H1 (cell line): Measurements from ENCODE around the gene COPS9. TPM values are rescaled to one million over a fixed set of nuclear protein-coding genes. Genes with fewer than 3 reads are reported as not detected.

Experiments used
- CTCF ChIA-PET: fragments of 300-600 bp; sonication (Branson Sonifier 250); formaldehyde crosslinking; loops from one replicate; lab custom pipeline; 2021; ENCODE audit not compliant: partially characterized antibody; lab: Charles Lee
- POLR2A ChIA-PET: fragments of 300-600 bp; sonication (Branson Sonifier 250); formaldehyde crosslinking; loops from one replicate; lab custom pipeline; 2021; ENCODE audit warnings: inconsistent platforms; ENCODE audit not compliant: partially characterized antibody; lab: Charles Lee
- DNase-seq, 2 experiments: peaks; one replicate each; pipeline versions ENCODE4 v3.0.0 to v3.0.0-alpha.2; 2010 to 2022; ENCODE audit warnings: low spot score in 2 of 2, low read depth in 1 of 2, mixed read lengths in 1 of 2
- FAIRE-seq: peaks from 2 replicates; lab custom pipeline; 2011; peaks lifted over from hg19 to GRCh38; lab: Jason Lieb, UNC
- H2AFZ ChIP-seq: 2 replicates; pipeline ENCODE4 v1.8.1; 2012; ENCODE audit warnings: low read length, inconsistent platforms
- H2AK5ac ChIP-seq: 2 replicates; pipeline ENCODE4 v1.6.1; 2013; ENCODE audit warnings: low read depth, low read length
- H2BK120ac ChIP-seq: replicated peaks from 2 replicates; pipeline ENCODE3; 2013; ENCODE audit warnings: low read depth, low read length, inconsistent platforms
- H2BK12ac ChIP-seq: 2 replicates; pipeline ENCODE4 v1.6.1; 2013; ENCODE audit warnings: low read depth, low read length
- H2BK15ac ChIP-seq: 2 replicates; pipeline ENCODE4 v1.6.1; 2013; ENCODE audit warnings: low read length
- H2BK20ac ChIP-seq: 2 replicates; pipeline ENCODE4 v1.6.1; 2013; ENCODE audit warnings: low read length
- H2BK5ac ChIP-seq: 2 replicates; pipeline ENCODE4 v1.6.1; 2013; ENCODE audit warnings: low read depth, low read length
- H3K14ac ChIP-seq: 2 replicates; pipeline ENCODE4 v1.6.1; 2013; ENCODE audit warnings: inconsistent platforms; ENCODE audit not compliant: insufficient read length
- H3K18ac ChIP-seq: 2 replicates; pipeline ENCODE4 v1.6.1; 2013; ENCODE audit warnings: low read length; ENCODE audit errors: extremely low read depth
- H3K23ac ChIP-seq: 2 replicates; pipeline ENCODE4 v1.6.1; 2013; ENCODE audit warnings: inconsistent platforms; ENCODE audit not compliant: insufficient read length
- H3K23me2 ChIP-seq: 2 replicates; pipeline ENCODE4 v1.6.1; 2013; ENCODE audit warnings: low read depth, low read length
- H3K27ac ChIP-seq: 2 replicates; pipeline ENCODE4 v1.6.1; 2011; ENCODE audit warnings: low read depth, low read length, inconsistent platforms
- H3K27me3 ChIP-seq, 4 experiments: replicated peaks in 1 of 4; 1 replicate in 1 of 4; 2 replicates in 3 of 4; pipeline versions ENCODE4 v1.6.1 to v1.8.1; 2011 to 2013; ENCODE audit warnings: low read length in 3 of 4, mild to moderate bottlenecking in 3 of 4, inconsistent platforms in 2 of 4, mixed read lengths in 2 of 4, moderate library complexity in 1 of 4; ENCODE audit not compliant: control insufficient read depth in 3 of 4, insufficient read depth in 3 of 4; ENCODE audit errors: extremely low read depth in 1 of 4
- H3K36me3 ChIP-seq, 4 experiments: 2 replicates each; pipeline versions ENCODE4 v1.6.1 to v1.8.1; 2011 to 2013; ENCODE audit warnings: mild to moderate bottlenecking in 4 of 4, low read length in 3 of 4, moderate library complexity in 2 of 4, control low read depth in 1 of 4, inconsistent platforms in 1 of 4; ENCODE audit not compliant: insufficient read depth in 4 of 4, control insufficient read depth in 2 of 4
- H3K4ac ChIP-seq: replicated peaks from 2 replicates; pipeline ENCODE3; 2013; ENCODE audit warnings: low read length, low read depth, mixed read lengths, inconsistent platforms; ENCODE audit not compliant: insufficient read length
- H3K4me1 ChIP-seq, 4 experiments: replicated peaks in 1 of 4; 1 replicate in 1 of 4; 2 replicates in 3 of 4; pipeline versions ENCODE4 v1.6.1 to v1.8.1; 2011 to 2013; ENCODE audit warnings: low read length in 3 of 4, inconsistent platforms in 2 of 4, mixed read lengths in 1 of 4; ENCODE audit not compliant: insufficient read depth in 4 of 4, control insufficient read depth in 3 of 4
- H3K4me2 ChIP-seq, 2 experiments: 2 replicates each; pipeline versions ENCODE4 v1.6.1 to v1.8.1; 2011 to 2013; ENCODE audit warnings: low read depth in 2 of 2, low read length in 2 of 2, control low read depth in 1 of 2, inconsistent platforms in 1 of 2, mild to moderate bottlenecking in 1 of 2; ENCODE audit not compliant: insufficient read depth in 1 of 2
- H3K4me3 ChIP-seq, 4 experiments: fragments of 200-600, 300-600 bp in 1 of 4; sonication (generic), shearing (Covaris generic), sonication (Bioruptor Twin) in 1 of 4; 2 replicates each; pipeline versions ENCODE4 v1.5.1 to v1.8.1; 2011 to 2016; ENCODE audit warnings: low read length in 4 of 4, low read depth in 3 of 4, control low read depth in 2 of 4, inconsistent platforms in 2 of 4, mild to moderate bottlenecking in 2 of 4, mixed read lengths in 1 of 4, moderate library complexity in 1 of 4; ENCODE audit not compliant: insufficient read depth in 2 of 4; ENCODE audit errors: extremely low read depth in 1 of 4
- H3K56ac ChIP-seq: replicated peaks from 2 replicates; pipeline ENCODE3; 2013; ENCODE audit warnings: low read depth, mild to moderate bottlenecking, mixed read lengths, low read length, inconsistent platforms; ENCODE audit not compliant: insufficient read length
- H3K79me1 ChIP-seq: 2 replicates; pipeline ENCODE4 v1.6.1; 2013; ENCODE audit warnings: low read depth, low read length, control low read depth
- H3K79me2 ChIP-seq, 2 experiments: 2 replicates each; pipeline versions ENCODE4 v1.6.1 to v1.8.1; 2012 to 2013; ENCODE audit warnings: low read length in 2 of 2, mild to moderate bottlenecking in 2 of 2, inconsistent platforms in 1 of 2; ENCODE audit not compliant: insufficient read depth in 2 of 2, control insufficient read depth in 1 of 2
- H3K9ac ChIP-seq, 4 experiments: replicated peaks in 1 of 4; 1 replicate in 1 of 4; 2 replicates in 3 of 4; pipeline versions ENCODE4 v1.6.1 to v1.8.1; 2011 to 2013; ENCODE audit warnings: low read depth in 3 of 4, low read length in 3 of 4, control low read depth in 2 of 4, mild to moderate bottlenecking in 2 of 4, moderate library complexity in 2 of 4, inconsistent platforms in 1 of 4; ENCODE audit errors: extremely low read depth in 1 of 4
- H3K9me3 ChIP-seq, 2 experiments: 2 replicates each; pipeline versions ENCODE4 v1.6.1 to v1.8.1; 2012 to 2013; ENCODE audit warnings: mild to moderate bottlenecking in 2 of 2, moderate library complexity in 2 of 2, control low read depth in 1 of 2, inconsistent platforms in 1 of 2, low read depth in 1 of 2, low read length in 1 of 2, mixed read lengths in 1 of 2; ENCODE audit not compliant: insufficient read depth in 2 of 2
- H4K20me1 ChIP-seq, 2 experiments: replicated peaks in 1 of 2; 2 replicates each; pipeline versions ENCODE3 to v1.8.1; 2011 to 2013; ENCODE audit warnings: inconsistent platforms in 2 of 2, low read length in 2 of 2, mild to moderate bottlenecking in 1 of 2; ENCODE audit not compliant: insufficient read depth in 2 of 2, control insufficient read depth in 1 of 2
- H4K5ac ChIP-seq: 2 replicates; pipeline ENCODE4 v1.6.1; 2013; ENCODE audit warnings: low read length, low read depth, mixed read lengths, inconsistent platforms; ENCODE audit not compliant: insufficient read length
- H4K8ac ChIP-seq: 2 replicates; pipeline ENCODE4 v1.8.0; 2013; ENCODE audit warnings: mild to moderate bottlenecking, moderate library complexity, low read length, inconsistent platforms; ENCODE audit not compliant: insufficient read depth; ENCODE audit errors: extremely low read depth
- H4K91ac ChIP-seq: replicated peaks from 2 replicates; pipeline ENCODE3; 2013; ENCODE audit warnings: low read length, mixed read lengths, inconsistent platforms; ENCODE audit not compliant: insufficient read length
- BCL11A ChIP-seq, 2 experiments: IDR thresholded peaks; one replicate each; pipeline ENCODE4 v1.6.1; 2011; ENCODE audit warnings: low read depth in 2 of 2, low read length in 2 of 2, mild to moderate bottlenecking in 2 of 2
- BRCA1 ChIP-seq: IDR thresholded peaks from 2 replicates; pipeline ENCODE4 v1.6.1; 2012; ENCODE audit warnings: low read depth, low read length, improper control_type of control experiment
- FOSL1 ChIP-seq: IDR thresholded peaks from 2 replicates; pipeline ENCODE4 v1.6.1; 2011; ENCODE audit warnings: mild to moderate bottlenecking, low read depth, low read length, moderate library complexity; ENCODE audit not compliant: insufficient read depth
- JUND ChIP-seq: IDR thresholded peaks from 2 replicates; pipeline ENCODE4 v1.6.1; 2011; ENCODE audit warnings: mild to moderate bottlenecking, improper control_type of control experiment, low read length
- KDM1A ChIP-seq: fragments of 200-600, 300-600 bp; sonication (generic); IDR thresholded peaks from 2 replicates; pipeline ENCODE4 v1.7.1; 2016; ENCODE audit warnings: mild to moderate bottlenecking, low read length, borderline replicate concordance
- KDM4A ChIP-seq: IDR thresholded peaks from one replicate; pipeline ENCODE4 v1.7.1; 2012; ENCODE audit warnings: low read depth, mild to moderate bottlenecking, moderate library complexity, low read length, inconsistent platforms; ENCODE audit not compliant: severe bottlenecking
- PHF8 ChIP-seq: fragments of 200-600 bp; sonication (generic); conservative IDR thresholded peaks from 2 replicates; pipeline ENCODE4 v1.7.1; 2012; ENCODE audit warnings: low read depth, mild to moderate bottlenecking, inconsistent platforms, low read length, moderate library complexity
- POU5F1 ChIP-seq: IDR thresholded peaks from 2 replicates; pipeline ENCODE4 v1.6.1; 2011; ENCODE audit warnings: low read depth, mild to moderate bottlenecking, low read length, moderate library complexity
- RNF2 ChIP-seq: fragments of 200-900, 300-1000 bp; sonication (generic); IDR thresholded peaks from 2 replicates; pipeline ENCODE4 v1.7.1; 2016; ENCODE audit warnings: borderline replicate concordance, low read depth, mild to moderate bottlenecking, antibody characterized with exemption, low read length; ENCODE audit not compliant: poor library complexity, severe bottlenecking; ENCODE audit errors: missing control alignments
- SRF ChIP-seq: IDR thresholded peaks from 2 replicates; pipeline ENCODE4 v1.6.1; 2011; ENCODE audit warnings: mild to moderate bottlenecking, low read depth, low read length, moderate library complexity
- ZNF274 ChIP-seq: IDR thresholded peaks from 2 replicates; pipeline ENCODE4 v1.7.0; 2012; ENCODE audit warnings: low read length, borderline replicate concordance; ENCODE audit errors: extremely low read depth
- WGBS, 2 experiments: shearing (Covaris generic) in 1 of 2; methylation state at CpG; one replicate each; pipeline versions ENCODE4 v1.1.6 to v1.1.7; 2013 to 2015; ENCODE audit warnings: low lambda C conversion rate in 2 of 2, mixed read lengths in 2 of 2, inconsistent platforms in 1 of 2, low coverage in 1 of 2, missing lambda C conversion rate in 1 of 2; ENCODE audit not compliant: insufficient replicate concordance in 2 of 2, insufficient coverage in 1 of 2, insufficient read length in 1 of 2; ENCODE audit errors: extremely low coverage in 1 of 2, missing lambda C conversion rate in 1 of 2; 5-methylcytosine and 5-hydroxymethylcytosine counted together
- polyA plus RNA-seq, 7 experiments: library from polyadenylated mRNA; depleted of rRNA in 3 of 7; stranded (reverse) in 5 of 7; unstranded in 2 of 7; fragments of >200 nt in 5 of 7; fragments of 200-250 nt in 2 of 7; gene quantifications; 1 replicate in 5 of 7; 2 replicates in 1 of 7; 4 replicates in 1 of 7; pipeline versions ENCODE4 v1.2.1 to v1.2.3, GENCODE V29; 2011 to 2013; ENCODE audit warnings: missing spikeins in 2 of 7, mixed read lengths in 2 of 7
- total RNA-seq: library from RNA; stranded (reverse); fragmentation: NEBNext Ultra II Directional; extraction: Animal tissue kit (Norgen Biotek cat#: 25700); gene quantifications from 2 replicates; pipeline ENCODE4 v1.2.1, GENCODE V29; 2021
- TF ChIP-seq, protein P1 (sequence below), 3 experiments: IDR thresholded peaks; 1 replicate in 2 of 3; 2 replicates in 1 of 3; pipeline versions ENCODE4 v1.5.1 to v1.6.1; 2011; ENCODE audit warnings: low read length in 3 of 3, mild to moderate bottlenecking in 3 of 3, inconsistent platforms in 2 of 3, low read depth in 1 of 3, moderate library complexity in 1 of 3; ENCODE audit not compliant: insufficient read depth in 1 of 3; ENCODE audit errors: control extremely low read depth in 1 of 3

COPS9 gene
- total and polyA plus RNA-seq, 2 of the 8 experiments (the other 6 are each of a cell fraction or from before 2014, with no cell fraction given): 154 to 234 TPM

DNA sequence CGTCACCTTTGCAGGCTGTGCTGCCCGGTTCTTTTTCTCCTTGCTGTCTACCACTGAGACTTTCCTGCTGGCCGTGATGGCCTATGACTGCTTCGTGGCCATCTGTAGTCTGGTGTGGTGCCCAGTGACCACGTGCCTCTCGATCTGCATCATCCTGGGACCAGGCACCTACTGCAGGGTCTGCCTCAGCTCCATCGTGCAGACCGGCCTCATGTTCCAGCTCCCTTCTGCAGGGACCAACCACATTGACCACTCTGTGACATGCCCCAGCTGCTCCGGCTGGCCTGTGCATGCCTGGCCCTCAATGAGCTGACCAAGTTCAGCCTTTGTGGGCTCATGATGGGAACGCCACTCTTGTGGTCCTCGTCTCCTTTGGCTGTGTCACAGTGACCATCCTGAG is 26.7 kb downstream of the COPS9 start:
- Histone ChIP-seq H3K23me2 (no peaks in the 10 kb centered on the region), H2BK5ac (no peak overlapping the region), H3K27me3 (no peaks in the 10 kb centered on the region; a peak in 1 of 7 replicates), H3K9ac (no peak overlapping the region), H4K8ac (no peak overlapping the region), H3K9me3 (no peaks in the 10 kb centered on the region), H3K4ac (no peak overlapping the region), H3K4me2 (no peak overlapping the region), H3K27ac (no peak overlapping the region), H3K56ac (no peak overlapping the region), H3K18ac (no peak overlapping the region), H3K36me3 (no peaks in the 10 kb centered on the region), H4K91ac (no peak overlapping the region), H3K23ac (no peak overlapping the region), H4K20me1 (no peaks in the 10 kb centered on the region), H3K79me1 (no peaks in the 10 kb centered on the region), H3K4me3 (no peak overlapping the region), H3K4me1 (peaks cover 0 to 5% (median 0%) of the 10 kb centered on the region in 4 experiments; a peak in 2 of 7 replicates), H2BK12ac (no peak overlapping the region), H2AK5ac (no peak overlapping the region), H2AFZ (no peak overlapping the region), H4K5ac (no peak overlapping the region), H2BK120ac (no peak overlapping the region), H2BK20ac (no peak overlapping the region), H3K79me2 (no peaks in the 10 kb centered on the region), H2BK15ac (no peak overlapping the region), H3K14ac (no peak overlapping the region)
- ChIA-PET POLR2A (no interaction called here), CTCF (no interaction called here)
- no peak for FAIRE-seq
- WGBS, 2 experiments: 92% methylated on average over 11 of the region's 11 CpGs; no CpG with 5 or more reads in 1 of the 2 experiments
- no peak for DNase-seq
- no peak for TF ChIP-seq BCL11A (IDR thresholded peaks at IDR 0.05; ENCODE audit: low read depth in 2 of 2, low read length in 2 of 2)
- TF ChIP-seq KDM4A: no peak
- no peak for TF ChIP-seq KDM1A
- no peak for TF ChIP-seq BRCA1
- TF ChIP-seq POU5F1: no peak
- no peak for TF ChIP-seq SRF
- no peak for TF ChIP-seq JUND
- no peak for TF ChIP-seq FOSL1
- TF ChIP-seq, protein P1, sequence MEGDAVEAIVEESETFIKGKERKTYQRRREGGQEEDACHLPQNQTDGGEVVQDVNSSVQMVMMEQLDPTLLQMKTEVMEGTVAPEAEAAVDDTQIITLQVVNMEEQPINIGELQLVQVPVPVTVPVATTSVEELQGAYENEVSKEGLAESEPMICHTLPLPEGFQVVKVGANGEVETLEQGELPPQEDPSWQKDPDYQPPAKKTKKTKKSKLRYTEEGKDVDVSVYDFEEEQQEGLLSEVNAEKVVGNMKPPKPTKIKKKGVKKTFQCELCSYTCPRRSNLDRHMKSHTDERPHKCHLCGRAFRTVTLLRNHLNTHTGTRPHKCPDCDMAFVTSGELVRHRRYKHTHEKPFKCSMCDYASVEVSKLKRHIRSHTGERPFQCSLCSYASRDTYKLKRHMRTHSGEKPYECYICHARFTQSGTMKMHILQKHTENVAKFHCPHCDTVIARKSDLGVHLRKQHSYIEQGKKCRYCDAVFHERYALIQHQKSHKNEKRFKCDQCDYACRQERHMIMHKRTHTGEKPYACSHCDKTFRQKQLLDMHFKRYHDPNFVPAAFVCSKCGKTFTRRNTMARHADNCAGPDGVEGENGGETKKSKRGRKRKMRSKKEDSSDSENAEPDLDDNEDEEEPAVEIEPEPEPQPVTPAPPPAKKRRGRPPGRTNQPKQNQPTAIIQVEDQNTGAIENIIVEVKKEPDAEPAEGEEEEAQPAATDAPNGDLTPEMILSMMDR (IDR thresholded peaks at IDR 0.05; ENCODE audit: control extremely low read depth in 1 of 3, insufficient read depth in 1 of 3, low read depth in 1 of 3, low read length in 3 of 3): no peak
- no peak for TF ChIP-seq ZNF274
- TF ChIP-seq PHF8: no peak
- TF ChIP-seq RNF2: no peak
